T-helper 17 cell (primary cell): Measurements from ENCODE around the gene GNAZ. TPM values are rescaled to one million over a fixed set of nuclear protein-coding genes. Genes with fewer than 3 reads are reported as not detected.

Experiments used
- ATAC-seq: fragments of 150-1000 bp; cut with Tn5 transposase; 2 replicates; pipeline ENCODE4 v1.10.0; 2021; ENCODE audit warnings: mild to moderate bottlenecking, moderate library complexity
- DNase-seq, 3 donors: peaks; one replicate each; pipeline versions ENCODE4 v3.0.0 to v3.0.0-alpha.2; 2020 to 2021
- H3K9me3 ChIP-seq: one replicate; pipeline ENCODE4 v1.7.0; 2013; ENCODE audit warnings: low read length, mild to moderate bottlenecking; ENCODE audit not compliant: control insufficient read depth, poor library complexity, severe bottlenecking
- H3K27ac Mint-ChIP-seq: one replicate; pipeline ENCODE4 v1.8.0; 2022; ENCODE audit warnings: mild to moderate bottlenecking, moderate library complexity, mixed read lengths
- H3K27me3 Mint-ChIP-seq: one replicate; pipeline ENCODE4 v1.8.0; 2022; ENCODE audit warnings: mixed read lengths
- H3K36me3 Mint-ChIP-seq: one replicate; pipeline ENCODE4 v1.8.0; 2022; ENCODE audit warnings: low read depth, mixed read lengths
- H3K4me1 Mint-ChIP-seq: one replicate; pipeline ENCODE4 v1.8.0; 2022; ENCODE audit warnings: mild to moderate bottlenecking, mixed read lengths
- H3K4me3 Mint-ChIP-seq: one replicate; pipeline ENCODE4 v1.8.0; 2022; ENCODE audit warnings: mild to moderate bottlenecking, moderate library complexity, mixed read lengths
- total RNA-seq, 4 donors: library from RNA in 2 of 4; stranded (reverse) in 2 of 4; gene quantifications; one replicate each; pipeline ENCODE4 v1.2.3 and lab custom pipeline; 2022 to 2026

GNAZ gene
- total RNA-seq, 2 donors from 2014 or later, result 1.4 to 44.1 TPM

GRCh38 chr22:23099531-23099804 is 29.1 kb downstream of the GNAZ start:
- no peaks in the 10 kb centered on the region for H3K9me3 ChIP-seq

GRCh38 chr22:23100124-23100801 is 29.9 kb downstream of the GNAZ start:
- no peaks in the 10 kb centered on the region for H3K9me3 ChIP-seq
- Mint-ChIP-seq H3K4me3 (no peak overlapping the region), H3K4me1 (no peaks in the 10 kb centered on the region), H3K27ac (no peak overlapping the region), H3K27me3 (no peaks in the 10 kb centered on the region), H3K36me3 (peaks cover 2% of the 10 kb centered on the region)
- DNase-seq (no peak), ATAC-seq (no peak)

More at GRCh38 chr22:23099531-23099804, 29.1 kb downstream of the GNAZ start:
- no peak overlapping the region for H3K27ac Mint-ChIP-seq
- H3K36me3 Mint-ChIP-seq, result peaks cover 2% of the 10 kb centered on the region
- H3K27me3 Mint-ChIP-seq, result no peaks in the 10 kb centered on the region
- H3K4me1 Mint-ChIP-seq, result no peaks in the 10 kb centered on the region
- DNase-seq (no peak), ATAC-seq (no peak)
- H3K4me3 Mint-ChIP-seq, result no peak overlapping the region

- no peak for ATAC-seq
- peaks cover 2% of the 10 kb centered on the region for H3K36me3 Mint-ChIP-seq
- no peak overlapping the region for H3K27ac Mint-ChIP-seq
- DNase-seq, result no peak
- H3K9me3 ChIP-seq, result no peaks in the 10 kb centered on the region
- no peaks in the 10 kb centered on the region for H3K27me3 Mint-ChIP-seq
- no peaks in the 10 kb centered on the region for H3K4me1 Mint-ChIP-seq
- no peak overlapping the region for H3K4me3 Mint-ChIP-seq
Measured at GRCh38 chr22:23101524-23101923, 31.2 kb downstream of the GNAZ start.

- peak overlapping the region; percentile 27 for H3K27ac Mint-ChIP-seq
- H3K4me1 Mint-ChIP-seq, result no peaks in the 10 kb centered on the region
- H3K4me3 Mint-ChIP-seq, result no peak overlapping the region
- H3K9me3 ChIP-seq, result no peaks in the 10 kb centered on the region
- H3K27me3 Mint-ChIP-seq, result no peaks in the 10 kb centered on the region
- DNase-seq (no peak), ATAC-seq (no peak)
- no peaks in the 10 kb centered on the region for H3K36me3 Mint-ChIP-seq
Measured at GRCh38 chr22:23102002-23102655, 31.8 kb downstream of the GNAZ start.

- Mint-ChIP-seq H3K36me3 (no peaks in the 10 kb centered on the region), H3K4me1 (no peaks in the 10 kb centered on the region), H3K4me3 (no peak overlapping the region), H3K27ac (peak overlapping the region; percentile 27), H3K27me3 (no peaks in the 10 kb centered on the region)
- no peaks in the 10 kb centered on the region for H3K9me3 ChIP-seq
- ATAC-seq (no peak), DNase-seq (no peak)
Measured at GRCh38 chr22:23102776-23103175, 32.5 kb downstream of the GNAZ start.

- DNase-seq (no peak), ATAC-seq (no peak)
- Mint-ChIP-seq H3K4me3 (no peak overlapping the region), H3K36me3 (no peaks in the 10 kb centered on the region), H3K27ac (no peak overlapping the region), H3K4me1 (no peaks in the 10 kb centered on the region), H3K27me3 (no peaks in the 10 kb centered on the region)
- H3K9me3 ChIP-seq, result no peaks in the 10 kb centered on the region
Measured at GRCh38 chr22:23103199-23103954, 33.1 kb downstream of the GNAZ start.

GRCh38 chr22:23104187-23104971 is 34.1 kb downstream of the GNAZ start:
- no peaks in the 10 kb centered on the region for H3K9me3 ChIP-seq
- Mint-ChIP-seq H3K36me3 (no peaks in the 10 kb centered on the region), H3K27me3 (no peaks in the 10 kb centered on the region), H3K4me3 (no peak overlapping the region), H3K4me1 (no peaks in the 10 kb centered on the region), H3K27ac (no peak overlapping the region)
- no peak for ATAC-seq
- no peak for DNase-seq

GRCh38 chr22:23105304-23105703 is 35.0 kb downstream of the GNAZ start:
- H3K4me3 Mint-ChIP-seq, result no peak overlapping the region
- H3K9me3 ChIP-seq, result no peaks in the 10 kb centered on the region
- H3K36me3 Mint-ChIP-seq, result no peaks in the 10 kb centered on the region
- H3K27me3 Mint-ChIP-seq, result no peaks in the 10 kb centered on the region
- no peak for DNase-seq
- H3K4me1 Mint-ChIP-seq, result no peaks in the 10 kb centered on the region
- ATAC-seq, result no peak
- no peak overlapping the region for H3K27ac Mint-ChIP-seq

GRCh38 chr22:23105919-23106318 is 35.6 kb downstream of the GNAZ start:
- DNase-seq (no peak), ATAC-seq (no peak)
- no peaks in the 10 kb centered on the region for H3K4me1 Mint-ChIP-seq
- H3K9me3 ChIP-seq, result no peaks in the 10 kb centered on the region
- H3K4me3 Mint-ChIP-seq, result no peak overlapping the region
- no peaks in the 10 kb centered on the region for H3K36me3 Mint-ChIP-seq
- no peaks in the 10 kb centered on the region for H3K27me3 Mint-ChIP-seq
- H3K27ac Mint-ChIP-seq, result no peak overlapping the region

- Mint-ChIP-seq H3K4me3 (no peak overlapping the region), H3K27ac (no peak overlapping the region)
- no peak for ATAC-seq
Measured at GRCh38 chr22:23106344-23106743, 36.0 kb downstream of the GNAZ start.

GRCh38 chr22:23106906-23107367 is 36.6 kb downstream of the GNAZ start:
- Mint-ChIP-seq H3K4me3 (no peak overlapping the region), H3K27ac (no peak overlapping the region), H3K27me3 (no peaks in the 10 kb centered on the region), H3K4me1 (no peaks in the 10 kb centered on the region), H3K36me3 (no peaks in the 10 kb centered on the region)
- no peaks in the 10 kb centered on the region for H3K9me3 ChIP-seq
- DNase-seq (no peak), ATAC-seq (no peak)

More at GRCh38 chr22:23106344-23106743, 36.0 kb downstream of the GNAZ start:
- no peaks in the 10 kb centered on the region for H3K27me3 Mint-ChIP-seq
- no peaks in the 10 kb centered on the region for H3K9me3 ChIP-seq
- DNase-seq, result no peak
- H3K4me1 Mint-ChIP-seq, result no peaks in the 10 kb centered on the region
- H3K36me3 Mint-ChIP-seq, result no peaks in the 10 kb centered on the region

GRCh38 chr22:23107487-23108248 is 37.3 kb downstream of the GNAZ start:
- no peak overlapping the region for H3K4me3 Mint-ChIP-seq
- H3K27ac Mint-ChIP-seq, result no peak overlapping the region
- H3K27me3 Mint-ChIP-seq, result no peaks in the 10 kb centered on the region
- ATAC-seq (no peak), DNase-seq (no peak)
- no peaks in the 10 kb centered on the region for H3K9me3 ChIP-seq
- no peaks in the 10 kb centered on the region for H3K36me3 Mint-ChIP-seq
- H3K4me1 Mint-ChIP-seq, result no peaks in the 10 kb centered on the region
